NOMO-1 treated with dmso at 0.1 percent for 144 hours (cell line): Measurements from ENCODE around the gene ARVCF.

Experiments used
- DNase-seq: peaks from one replicate; lab custom pipeline; 2025; ENCODE audit not compliant: unreplicated experiment; lab: John Stamatoyannopoulos, UW

Gene ARVCF

GRCh38 chr22:20016734-20017621, at the start of gene ARVCF:
ARVCF (minus strand) TSS chr22:20016823; CDS start chr22:19990794, 26,029 bp downstream.
- DNase-seq: peak; percentile 68

GRCh38 chr22:20065896-20066616, 49.4 kb upstream of the ARVCF start:
- DNase-seq: no peak

- DNase-seq: no peak
These were observed 48.1 kb upstream of the ARVCF start for GRCh38 chr22:20064545-20065262.

GRCh38 chr22:20064140-20064480, 47.5 kb upstream of the ARVCF start:
- DNase-seq: no peak

- DNase-seq: no peak
These were observed 46.9 kb upstream of the ARVCF start for GRCh38 chr22:20063271-20064139.

GRCh38 chr22:20062766-20063083, 46.1 kb upstream of the ARVCF start:
- DNase-seq: no peak

GRCh38 chr22:20062043-20062765, 45.6 kb upstream of the ARVCF start:
- DNase-seq: no peak

- DNase-seq: no peak
These were observed 44.8 kb upstream of the ARVCF start for GRCh38 chr22:20061481-20061861.

- no peak for DNase-seq
These were observed 44.3 kb upstream of the ARVCF start for GRCh38 chr22:20060700-20061480.

GRCh38 chr22:20058989-20059770, 42.6 kb upstream of the ARVCF start:
- DNase-seq: no peak

- DNase-seq: no peak
These were observed 41.1 kb upstream of the ARVCF start for GRCh38 chr22:20057596-20058268.

GRCh38 chr22:20056696-20057386, 40.2 kb upstream of the ARVCF start:
- DNase-seq: no peak

- no peak for DNase-seq
These were observed 39.5 kb upstream of the ARVCF start for GRCh38 chr22:20056161-20056560.

GRCh38 chr22:20055654-20056053, 39.0 kb upstream of the ARVCF start:
- DNase-seq: no peak

- DNase-seq: no peak
These were observed 38.5 kb upstream of the ARVCF start for GRCh38 chr22:20055144-20055543.

- no peak for DNase-seq
These were observed 37.9 kb upstream of the ARVCF start for GRCh38 chr22:20054485-20054884.

- DNase-seq: no peak
These were observed 37.4 kb upstream of the ARVCF start for GRCh38 chr22:20054034-20054427.
